ENCODE results near the gene ANGPT4. TPM values are rescaled to one million over a fixed set of nuclear protein-coding genes. Genes with fewer than 3 reads are reported as not detected.

Gene ANGPT4
- total and polyA plus RNA-seq, 2 of the 13 experiments (the other 11 are each of a cell fraction or from before 2014, with no cell fraction given), result not detected

- Histone ChIP-seq H3K27me3 (ENCODE audit: control insufficient read depth in 1 of 2, insufficient read depth in 2 of 2, low read length in 2 of 2) (peaks cover 1 to 9% of the 10 kb centered on the region in 2 experiments; a peak in 1 of 5 replicates), H2AFZ (ENCODE audit: low read length) (no peak overlapping the region), H3K36me3 (replicated peaks in 1 of 2; ENCODE audit: control insufficient read depth in 1 of 2, insufficient read depth in 2 of 2, low read length in 2 of 2) (no peaks in the 10 kb centered on the region), H3K27ac (ENCODE audit: extremely low read length, insufficient read depth, low read length) (no peak overlapping the region), H3K9ac (ENCODE audit: insufficient read depth, low read depth, low read length) (no peak overlapping the region), H4K20me1 (ENCODE audit: insufficient read depth, low read length) (no peaks in the 10 kb centered on the region), H3K79me2 (ENCODE audit: insufficient read depth, low read length) (no peaks in the 10 kb centered on the region), H3K4me3 (replicated peaks in 1 of 3; ENCODE audit: insufficient read depth in 1 of 3, low read depth in 2 of 3, low read length in 3 of 3) (no peak overlapping the region), H3K9me3 (ENCODE audit: low read length) (no peaks in the 10 kb centered on the region), H3K4me2 (ENCODE audit: low read depth, low read length) (no peak overlapping the region), H3K4me1 (ENCODE audit: insufficient read depth, low read length) (peaks cover 17% of the 10 kb centered on the region)
- intact Hi-C loops (cut with micrococcal nuclease; ENCODE audit: unreplicated experiment), result no loop called here
- in situ Hi-C loops (cut with HindIII; ENCODE audit: extremely low pct_ligation_motif_present, low pct_unique_long_range_greater_than_20kb), result no loop called here
- WGBS (ENCODE audit: low lambda C conversion rate), result 10% methylated on average over 9 of the region's 9 CpGs
- DNase-seq (ENCODE audit: low spot score), result no peak
- BruUV-seq (replicated peaks), result no TSS peak
- peak; percentile 59 for FAIRE-seq
- TF ChIP-seq CHD4 (IDR thresholded peaks at IDR 0.05; ENCODE audit: borderline replicate concordance, low read length) (no peak), ZNF512B (CRISPR knock-in tag; IDR thresholded peaks at IDR 0.05; ENCODE audit: borderline replicate concordance) (no peak), ZNF704 (CRISPR knock-in tag; IDR thresholded peaks at IDR 0.05; ENCODE audit: borderline replicate concordance) (no peak), KDM2A (CRISPR knock-in tag; IDR thresholded peaks at IDR 0.05; ENCODE audit: borderline replicate concordance, low read depth) (no peak), SRY (CRISPR knock-in tag; IDR thresholded peaks at IDR 0.05) (no peak), NR2F1 (CRISPR knock-in tag; IDR thresholded peaks at IDR 0.05) (peak in 1 of 2 experiments; percentile 60; a peak in 2 of 4 replicates), NR2F6 (IDR thresholded peaks at IDR 0.05) (0 out of 2 replicates have a peak, but pooled peaks have one; percentile 60), NR2F6 (CRISPR knock-in tag; IDR thresholded peaks at IDR 0.05) (peak; percentile 50; the same call in 1 of the 2 replicates), ATF7 (IDR thresholded peaks at IDR 0.05) (peak; percentile 97), ATF7 (CRISPR knock-in tag; IDR thresholded peaks at IDR 0.05) (no peak), ZBTB8A (CRISPR knock-in tag; IDR thresholded peaks at IDR 0.05; ENCODE audit: borderline replicate concordance, low read depth) (no peak), NR2F2 (IDR thresholded peaks at IDR 0.05; ENCODE audit: borderline replicate concordance, low read depth) (0 out of 2 replicates have a peak, but pooled peaks have one; percentile 18), RARA (CRISPR knock-in tag; IDR thresholded peaks at IDR 0.05) (0 out of 2 replicates have a peak, but pooled peaks have one; percentile 31), MEIS1 (CRISPR knock-in tag; IDR thresholded peaks at IDR 0.05; ENCODE audit: borderline replicate concordance) (no peak), CREB1 (IDR thresholded peaks at IDR 0.05) (peak; percentile 86), CREB1 (CRISPR knock-in tag; IDR thresholded peaks at IDR 0.05) (no peak), ZNF687 (CRISPR knock-in tag; IDR thresholded peaks at IDR 0.05) (no peak)
- ChIA-PET CTCF (ENCODE audit: low intra/inter-chr PET ratio, low total read pairs) (no interaction called here), POLR2A (no interaction called here)
- peak; percentile 18; the same call in 2 of the 3 replicates for ATAC-seq
Observed at GRCh38 chr20:910132-910869, 5.8 kb downstream of the ANGPT4 start.
